Stimulated activated effector memory CD8-positive, alpha-beta T cell treated with anti-CD3 and anti-CD28 coated beads, Interleukin-12 subunit alpha, Interleukin-12 subunit beta, amount 100 ng/mL, for 72 hours (primary cell): ENCODE measurements around the gene CDC34.

ENCODE experiments used
- ATAC-seq: fragments of 150-1000 bp; cut with Tn5 transposase; 2 replicates; pipeline ENCODE4 v1.10.0; 2021
- DNase-seq, 2 donors: peaks; one replicate each; pipeline ENCODE4 v3.0.0; 2021 to 2022; ENCODE audit warnings: low spot score in 2 of 2
- H3K27ac Mint-ChIP-seq: one replicate; pipeline ENCODE4 v1.8.0; 2022; ENCODE audit warnings: mild to moderate bottlenecking, mixed read lengths
- H3K36me3 Mint-ChIP-seq: one replicate; pipeline ENCODE4 v1.8.0; 2022; ENCODE audit warnings: mild to moderate bottlenecking, mixed read lengths
- H3K4me1 Mint-ChIP-seq: one replicate; pipeline ENCODE4 v1.8.0; 2022; ENCODE audit warnings: mixed read lengths
- H3K4me3 Mint-ChIP-seq: one replicate; pipeline ENCODE4 v1.8.0; 2022; ENCODE audit warnings: mild to moderate bottlenecking, mixed read lengths
- H3K9me3 Mint-ChIP-seq: one replicate; pipeline ENCODE4 v1.8.0; 2022; ENCODE audit warnings: mixed read lengths

CDC34 gene

DNA sequence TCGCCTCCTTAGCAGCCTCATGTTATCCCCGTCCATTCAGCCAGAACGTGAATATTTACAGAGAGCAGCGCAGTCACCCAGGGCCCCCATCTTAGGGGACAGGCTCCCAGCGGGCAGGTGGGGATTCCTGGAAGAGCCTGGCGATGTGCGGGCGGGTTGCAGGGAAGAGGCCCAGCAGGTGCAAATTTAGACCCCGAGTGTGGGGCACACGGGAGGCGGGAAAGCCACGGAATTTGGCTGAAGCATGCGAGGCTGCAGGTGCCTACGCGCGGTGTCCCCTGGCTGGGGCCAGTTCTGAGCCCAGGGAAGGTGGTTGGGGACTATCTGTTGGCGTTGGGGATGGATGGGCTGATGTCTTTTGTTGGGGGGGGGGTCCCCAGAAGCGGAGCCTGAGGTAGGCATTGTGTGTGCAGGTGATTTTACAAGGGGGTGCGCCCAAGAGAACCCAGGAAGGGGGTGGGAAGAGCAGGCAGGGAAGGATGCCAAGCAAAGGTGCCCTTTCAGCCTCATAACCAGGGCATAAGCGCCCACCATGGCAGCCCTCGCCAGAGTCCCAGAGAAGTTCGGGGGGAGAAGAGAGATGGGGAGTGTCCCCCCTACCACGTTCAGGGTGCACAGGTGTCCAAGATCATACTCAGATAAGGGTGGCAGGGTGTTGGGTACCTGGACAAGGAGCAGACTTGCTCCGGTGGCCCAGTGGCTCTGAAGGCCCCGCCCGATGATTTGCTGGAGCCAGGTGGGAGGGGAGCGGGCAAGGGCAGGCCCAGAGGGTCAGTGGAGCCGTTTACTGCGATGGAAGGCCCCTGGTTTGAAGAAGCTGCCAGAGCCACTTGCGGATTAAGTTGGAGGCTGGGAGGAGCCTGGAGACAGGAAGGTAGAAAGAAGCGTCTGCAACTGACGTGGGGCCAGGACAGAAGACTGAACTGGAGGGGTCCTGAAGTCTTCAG is 23.1 kb upstream of the CDC34 start:
- Mint-ChIP-seq H3K9me3 (no peaks in the 10 kb centered on the region), H3K27ac (peak overlapping the region; percentile 100), H3K36me3 (peaks cover 32% of the 10 kb centered on the region), H3K4me3 (peak overlapping the region; percentile 91), H3K4me1 (peaks cover 44% of the 10 kb centered on the region)
- ATAC-seq (no peak), DNase-seq (no peak)

DNA sequence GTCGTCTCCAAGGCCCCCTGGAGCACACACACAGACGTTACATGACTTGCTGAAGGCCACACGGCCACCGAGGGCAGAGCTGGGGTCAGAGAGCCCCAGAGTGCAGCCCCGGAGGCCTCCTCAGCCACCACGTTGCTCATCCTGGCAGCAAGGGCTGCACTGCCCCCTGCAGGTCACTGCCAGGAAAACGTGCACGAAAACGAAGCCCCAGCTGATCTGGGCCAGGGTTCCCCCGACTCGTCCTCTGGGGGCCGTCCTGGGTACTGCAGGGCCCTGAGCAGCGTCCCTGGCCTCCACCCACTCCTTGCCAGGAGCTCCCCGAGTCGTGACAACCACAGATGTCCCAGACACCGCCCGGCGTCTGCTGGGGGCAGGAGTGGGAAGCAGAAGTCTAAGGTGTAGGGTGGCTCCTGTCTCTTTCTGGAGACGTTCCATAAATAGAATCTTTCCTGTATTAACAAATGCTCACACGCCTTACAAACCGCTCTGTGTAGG is 20.9 kb upstream of the CDC34 start:
- peak; percentile 95 for DNase-seq

GRCh38 chr19:511101-511851 is 20.3 kb upstream of the CDC34 start:
- peaks cover 48% of the 10 kb centered on the region for H3K4me1 Mint-ChIP-seq
- H3K36me3 Mint-ChIP-seq: peaks cover 31% of the 10 kb centered on the region
- H3K9me3 Mint-ChIP-seq: no peaks in the 10 kb centered on the region
- DNase-seq (peak; percentile 49 to 85), ATAC-seq (peak; percentile 57)
- H3K27ac Mint-ChIP-seq: peak overlapping the region; percentile 96
- peak overlapping the region; percentile 86 for H3K4me3 Mint-ChIP-seq

More for the DNA sequence above, 20.9 kb upstream of the CDC34 start:
- Mint-ChIP-seq H3K4me3 (peak overlapping the region; percentile 86), H3K4me1 (peaks cover 50% of the 10 kb centered on the region), H3K27ac (peak overlapping the region; percentile 96), H3K36me3 (peaks cover 32% of the 10 kb centered on the region), H3K9me3 (no peaks in the 10 kb centered on the region)
- ATAC-seq: peak; percentile 70

DNA sequence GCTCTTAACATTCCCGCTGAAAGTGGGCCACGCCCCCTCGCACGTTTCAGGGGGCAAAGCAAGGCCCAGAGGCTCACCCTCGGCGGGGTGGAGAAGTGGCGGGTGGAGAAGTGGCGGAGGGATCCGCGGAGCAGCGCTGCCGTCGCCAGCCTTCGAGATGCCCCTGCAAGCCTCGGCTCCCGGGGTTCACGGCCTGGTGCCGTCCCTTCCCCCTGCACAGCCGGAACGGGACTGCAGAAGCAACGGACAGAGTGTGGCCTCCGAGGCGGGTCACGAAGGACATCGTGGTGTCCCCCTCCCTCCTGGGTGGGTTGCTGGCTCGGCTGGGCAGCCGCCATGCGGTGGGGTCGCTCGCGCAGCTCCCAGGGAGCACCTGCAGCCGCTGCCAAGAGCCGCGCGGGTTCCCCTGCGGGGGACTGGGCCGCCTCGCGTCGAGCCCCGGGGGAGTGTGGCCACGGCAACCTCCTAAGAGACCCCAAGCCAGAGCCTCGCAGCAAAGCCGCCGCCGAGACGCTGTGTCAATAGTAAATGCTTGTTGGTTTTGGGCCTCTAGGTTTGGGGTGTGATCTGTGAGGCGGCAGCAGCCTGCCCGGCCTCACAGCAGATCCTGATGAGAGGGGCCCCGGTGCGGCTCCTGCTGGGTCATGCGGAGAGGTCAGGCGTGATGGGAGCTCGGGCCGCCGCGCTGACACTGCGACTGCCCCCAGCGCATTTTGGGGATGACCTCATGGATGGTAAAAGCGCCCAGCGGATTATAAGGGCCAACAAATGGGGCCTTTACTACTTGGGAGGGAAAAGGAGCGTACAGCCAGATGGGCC is 18.8 kb upstream of the CDC34 start:
- DNase-seq (no peak), ATAC-seq (no peak)
- Mint-ChIP-seq H3K36me3 (peaks cover 26% of the 10 kb centered on the region), H3K4me3 (no peak overlapping the region), H3K27ac (peak overlapping the region; percentile 96), H3K9me3 (no peaks in the 10 kb centered on the region), H3K4me1 (peaks cover 51% of the 10 kb centered on the region)

DNA sequence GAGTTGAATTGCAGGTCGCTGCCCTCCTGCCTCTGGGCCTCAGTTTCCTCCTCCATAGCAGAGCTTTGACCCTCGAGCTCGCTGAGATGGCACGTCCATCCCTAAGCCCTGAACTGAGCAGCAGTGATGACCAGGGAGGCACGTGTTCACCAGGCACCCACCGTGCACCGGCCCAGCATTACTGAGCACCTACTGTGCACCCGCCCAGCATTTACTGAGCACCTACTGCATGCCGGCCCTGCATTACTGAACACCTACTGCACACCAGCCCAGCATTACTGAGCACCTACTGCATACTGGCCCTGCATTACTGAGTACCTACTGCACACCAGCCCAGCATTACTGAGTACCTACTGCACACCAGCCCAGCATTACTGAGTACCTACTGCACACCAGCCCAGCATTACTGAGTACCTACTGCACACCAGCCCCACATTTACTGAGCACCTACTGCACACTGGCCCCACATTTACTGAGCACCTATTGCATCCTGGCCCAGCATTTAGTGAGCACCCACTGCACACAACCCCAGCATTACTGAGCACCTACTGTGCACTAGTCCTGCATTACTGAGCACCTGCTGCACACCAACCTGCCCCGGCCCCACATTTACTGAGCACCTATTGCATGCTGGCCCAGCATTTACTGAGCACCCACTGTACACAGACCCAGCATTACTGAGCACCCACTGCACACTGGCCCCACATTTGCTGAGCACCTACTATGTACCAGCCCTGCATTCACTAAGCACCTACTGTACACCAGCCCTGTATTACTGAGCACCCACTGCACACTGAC is 18.0 kb upstream of the CDC34 start:
- no peaks in the 10 kb centered on the region for H3K9me3 Mint-ChIP-seq
- peaks cover 43% of the 10 kb centered on the region for H3K4me1 Mint-ChIP-seq
- H3K36me3 Mint-ChIP-seq: peaks cover 26% of the 10 kb centered on the region
- ATAC-seq (no peak), DNase-seq (no peak)
- no peak overlapping the region for H3K4me3 Mint-ChIP-seq
- peak overlapping the region; percentile 9 for H3K27ac Mint-ChIP-seq

GRCh38 chr19:514166-514663 is 17.3 kb upstream of the CDC34 start:
- DNase-seq (no peak), ATAC-seq (no peak)
- H3K9me3 Mint-ChIP-seq: no peaks in the 10 kb centered on the region
- no peak overlapping the region for H3K4me3 Mint-ChIP-seq
- H3K27ac Mint-ChIP-seq: peak overlapping the region; percentile 9
- peaks cover 20% of the 10 kb centered on the region for H3K36me3 Mint-ChIP-seq
- peaks cover 36% of the 10 kb centered on the region for H3K4me1 Mint-ChIP-seq

DNA sequence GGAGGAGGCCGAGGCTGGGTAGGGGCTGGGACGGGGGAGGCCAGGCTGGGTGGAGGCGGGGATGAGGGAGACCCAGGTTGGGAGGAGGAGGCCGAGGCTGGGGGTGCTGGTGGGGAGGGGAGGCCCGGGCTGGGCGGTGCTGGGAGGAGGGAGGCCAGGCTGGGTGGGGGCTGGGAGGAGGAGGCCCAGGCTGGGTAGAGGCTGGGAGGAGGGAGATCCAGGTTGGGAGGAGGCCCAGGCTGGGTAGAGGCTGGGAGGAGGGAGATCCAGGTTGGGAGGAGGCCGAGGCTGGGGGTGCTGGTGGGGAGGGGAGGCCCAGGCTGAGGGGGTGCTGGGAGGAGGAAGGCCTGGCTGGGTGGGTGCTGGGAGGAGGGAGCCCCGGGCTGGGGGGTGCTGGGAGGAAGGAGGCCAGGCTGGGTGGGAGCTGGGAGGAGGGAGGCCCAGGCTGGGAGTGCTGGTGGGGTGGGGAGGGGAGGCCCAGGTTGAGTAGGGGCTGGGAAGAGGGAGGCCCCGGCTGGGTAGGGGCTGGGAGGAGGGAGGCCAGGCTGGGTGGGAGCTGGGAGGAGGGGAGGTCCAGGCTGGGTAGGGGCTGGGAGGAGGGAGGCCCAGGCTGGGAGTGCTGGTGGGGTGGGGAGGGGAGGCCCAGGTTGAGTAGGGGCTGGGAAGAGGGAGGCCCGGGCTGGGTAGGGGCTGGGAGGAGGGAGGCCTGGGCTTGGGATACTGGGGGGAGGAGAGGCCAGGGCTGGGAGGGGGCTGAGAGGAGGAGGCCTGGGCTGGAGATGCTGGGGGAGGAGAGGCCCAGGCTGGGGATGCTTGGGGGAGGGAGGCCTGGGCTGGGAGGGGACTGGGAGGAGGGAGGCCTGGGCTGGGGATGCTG is 13.6 kb upstream of the CDC34 start:
- peaks cover 13% of the 10 kb centered on the region for H3K4me1 Mint-ChIP-seq
- peaks cover 6% of the 10 kb centered on the region for H3K36me3 Mint-ChIP-seq
- no peak overlapping the region for H3K27ac Mint-ChIP-seq
- no peak for ATAC-seq
- no peak overlapping the region for H3K4me3 Mint-ChIP-seq
- DNase-seq: no peak
- no peaks in the 10 kb centered on the region for H3K9me3 Mint-ChIP-seq

GRCh38 chr19:518598-519231 is 12.8 kb upstream of the CDC34 start:
- Mint-ChIP-seq H3K4me1 (peaks cover 13% of the 10 kb centered on the region), H3K9me3 (no peaks in the 10 kb centered on the region), H3K27ac (no peak overlapping the region), H3K36me3 (peaks cover 6% of the 10 kb centered on the region), H3K4me3 (no peak overlapping the region)
- ATAC-seq (peak; percentile 83), DNase-seq (no peak)

DNA sequence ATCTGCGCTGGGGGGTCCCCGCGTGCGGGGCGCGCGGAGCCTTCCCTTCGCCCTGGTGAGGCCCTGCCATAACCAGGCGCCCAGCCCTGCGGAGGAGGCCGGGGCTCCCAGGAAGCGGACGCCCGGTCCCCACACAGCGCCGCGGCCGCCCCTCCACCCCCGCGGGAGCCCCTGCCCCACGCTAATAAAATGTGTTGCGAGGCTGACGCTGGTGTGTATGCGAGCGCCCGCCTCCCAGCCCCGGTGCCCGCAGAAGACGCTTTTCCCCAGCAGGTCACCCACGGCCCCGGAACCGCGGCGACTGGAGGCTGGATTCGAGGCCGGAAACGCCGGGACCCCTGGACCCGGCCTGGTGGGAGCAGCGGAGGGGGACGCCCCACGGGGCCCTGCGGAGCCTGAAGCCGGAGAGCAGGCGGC is 12.1 kb upstream of the CDC34 start:
- ATAC-seq: peak; percentile 9
- peaks cover 6% of the 10 kb centered on the region for H3K4me1 Mint-ChIP-seq
- no peak for DNase-seq
- H3K36me3 Mint-ChIP-seq: peaks cover 6% of the 10 kb centered on the region
- no peak overlapping the region for H3K27ac Mint-ChIP-seq
- no peak overlapping the region for H3K4me3 Mint-ChIP-seq
- no peaks in the 10 kb centered on the region for H3K9me3 Mint-ChIP-seq

GRCh38 chr19:522726-523125 is 8.8 kb upstream of the CDC34 start:
- H3K4me3 Mint-ChIP-seq: no peak overlapping the region
- H3K9me3 Mint-ChIP-seq: no peaks in the 10 kb centered on the region
- H3K36me3 Mint-ChIP-seq: no peaks in the 10 kb centered on the region
- peaks cover 5% of the 10 kb centered on the region for H3K4me1 Mint-ChIP-seq
- ATAC-seq (no peak), DNase-seq (no peak)
- H3K27ac Mint-ChIP-seq: no peak overlapping the region

DNA sequence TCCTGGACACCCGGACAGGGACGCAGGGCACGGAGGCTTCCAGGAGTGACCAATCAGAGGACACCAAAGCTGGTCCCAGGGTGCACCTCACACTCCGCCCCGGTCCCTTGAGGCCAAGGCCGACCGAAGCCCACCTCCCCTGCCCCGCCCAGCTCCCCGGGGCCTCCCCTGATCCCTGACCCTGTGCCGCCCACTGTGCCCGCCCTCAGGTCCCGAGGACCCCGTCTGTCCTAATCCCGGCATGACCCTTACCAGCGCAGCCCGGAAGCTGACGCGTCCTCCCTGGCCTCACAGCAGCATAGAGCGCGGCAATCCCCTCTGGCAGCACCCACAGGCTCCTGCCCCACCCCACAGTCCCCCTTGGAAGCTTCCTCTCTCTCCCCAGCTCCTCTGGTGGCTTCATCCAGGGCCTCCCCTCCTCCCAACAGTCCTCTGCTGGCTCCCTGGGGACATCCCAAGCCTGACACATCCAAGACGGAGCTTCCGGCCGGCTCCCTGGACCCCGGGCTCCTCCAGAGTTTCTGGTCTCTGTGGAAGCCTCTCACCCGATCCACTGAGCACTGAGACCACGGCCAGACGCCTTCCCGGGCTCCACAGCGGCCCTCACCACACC is 7.4 kb upstream of the CDC34 start:
- DNase-seq (no peak), ATAC-seq (peak; percentile 29)
- peaks cover 5% of the 10 kb centered on the region for H3K4me1 Mint-ChIP-seq
- H3K36me3 Mint-ChIP-seq: no peaks in the 10 kb centered on the region
- no peaks in the 10 kb centered on the region for H3K9me3 Mint-ChIP-seq
- H3K4me3 Mint-ChIP-seq: no peak overlapping the region
- no peak overlapping the region for H3K27ac Mint-ChIP-seq

GRCh38 chr19:525029-525428 is 6.5 kb upstream of the CDC34 start:
- peak overlapping the region; percentile 27 for H3K27ac Mint-ChIP-seq
- no peak overlapping the region for H3K4me3 Mint-ChIP-seq
- no peaks in the 10 kb centered on the region for H3K36me3 Mint-ChIP-seq
- ATAC-seq: no peak
- peaks cover 5% of the 10 kb centered on the region for H3K4me1 Mint-ChIP-seq
- H3K9me3 Mint-ChIP-seq: no peaks in the 10 kb centered on the region
- DNase-seq: no peak
